Nephron progenitor cell (in vitro differentiated cells): ENCODE measurements around the gene HSD17B2.

Source experiments
- DNase-seq: peaks from one replicate; pipeline ENCODE4 v3.0.0; 2021
- H3K27ac Mint-ChIP-seq: 2 replicates; pipeline ENCODE4 v1.8.0; 2021; ENCODE audit warnings: mild to moderate bottlenecking, moderate library complexity, mixed read lengths
- H3K27me3 Mint-ChIP-seq: 2 replicates; pipeline ENCODE4 v1.8.0; 2021; ENCODE audit warnings: mild to moderate bottlenecking, low read depth, mixed read lengths; ENCODE audit not compliant: poor library complexity
- H3K36me3 Mint-ChIP-seq: 2 replicates; pipeline ENCODE4 v1.8.0; 2021; ENCODE audit warnings: low read depth, mixed read lengths
- H3K4me1 Mint-ChIP-seq: 2 replicates; pipeline ENCODE4 v1.8.0; 2021; ENCODE audit warnings: mixed read lengths
- H3K4me3 Mint-ChIP-seq: 2 replicates; pipeline ENCODE4 v1.8.0; 2021; ENCODE audit warnings: mild to moderate bottlenecking, moderate library complexity, mixed read lengths
- H3K9me3 Mint-ChIP-seq: 2 replicates; pipeline ENCODE4 v1.8.0; 2021; ENCODE audit warnings: mild to moderate bottlenecking, moderate library complexity, mixed read lengths
- CTCF ChIP-seq: fragments of 200-600 bp; sonication (generic); IDR thresholded peaks from 2 replicates; pipeline ENCODE4 v1.5.0; 2021; ENCODE audit warnings: antibody characterized with exemption

Gene HSD17B2

GRCh38 chr16:81995651-81996050, 39.4 kb upstream of the HSD17B2 start:
- H3K27me3 Mint-ChIP-seq: peaks cover 2% of the 10 kb centered on the region
- no peak overlapping the region for H3K27ac Mint-ChIP-seq
- H3K36me3 Mint-ChIP-seq: no peaks in the 10 kb centered on the region
- H3K9me3 Mint-ChIP-seq: no peaks in the 10 kb centered on the region
- no peaks in the 10 kb centered on the region for H3K4me1 Mint-ChIP-seq
- no peak overlapping the region for H3K4me3 Mint-ChIP-seq
- TF ChIP-seq CTCF: no peak
- no peak for DNase-seq

- no peaks in the 10 kb centered on the region for H3K9me3 Mint-ChIP-seq
- no peaks in the 10 kb centered on the region for H3K4me1 Mint-ChIP-seq
- no peak for DNase-seq
- H3K27ac Mint-ChIP-seq: no peak overlapping the region
- H3K4me3 Mint-ChIP-seq: no peak overlapping the region
- TF ChIP-seq CTCF: no peak
- H3K27me3 Mint-ChIP-seq: peaks cover 2% of the 10 kb centered on the region
- H3K36me3 Mint-ChIP-seq: no peaks in the 10 kb centered on the region
Measured at GRCh38 chr16:81996664-81997509, 38.2 kb upstream of the HSD17B2 start.

GRCh38 chr16:81997738-81998137, 37.3 kb upstream of the HSD17B2 start:
- TF ChIP-seq CTCF: no peak
- no peak overlapping the region for H3K4me3 Mint-ChIP-seq
- no peaks in the 10 kb centered on the region for H3K9me3 Mint-ChIP-seq
- H3K27ac Mint-ChIP-seq: no peak overlapping the region
- no peaks in the 10 kb centered on the region for H3K36me3 Mint-ChIP-seq
- H3K4me1 Mint-ChIP-seq: no peaks in the 10 kb centered on the region
- peaks cover 2% of the 10 kb centered on the region for H3K27me3 Mint-ChIP-seq
- no peak for DNase-seq

- no peak for TF ChIP-seq CTCF
- Mint-ChIP-seq H3K4me3 (no peak overlapping the region), H3K27ac (no peak overlapping the region), H3K27me3 (peaks cover 3% of the 10 kb centered on the region), H3K4me1 (no peaks in the 10 kb centered on the region), H3K9me3 (peaks cover 3% of the 10 kb centered on the region), H3K36me3 (no peaks in the 10 kb centered on the region)
- DNase-seq: no peak
Measured at GRCh38 chr16:82002831-82003230, 32.2 kb upstream of the HSD17B2 start.

GRCh38 chr16:82004601-82005000, 30.5 kb upstream of the HSD17B2 start:
- Mint-ChIP-seq H3K9me3 (peaks cover 21% of the 10 kb centered on the region), H3K27me3 (peaks cover 3% of the 10 kb centered on the region), H3K4me1 (no peaks in the 10 kb centered on the region), H3K27ac (no peak overlapping the region), H3K4me3 (no peak overlapping the region), H3K36me3 (peaks cover 7% of the 10 kb centered on the region)
- no peak for DNase-seq
- no peak for TF ChIP-seq CTCF
